Heart left ventricle (tissue), 16 donors: ENCODE data around the gene RTP1. TPM values are rescaled to one million over a fixed set of nuclear protein-coding genes. Genes with fewer than 3 reads are reported as not detected.
A peak's percentile ranks its signal among the peaks of the same experiment; 100 is the strongest.

ENCODE experiments used
- ATAC-seq, 4 donors: fragments of 200-7000 bp; cut with Tn5 transposase; one replicate each; pipeline ENCODE4 v1.9.1; 2020 to 2022; ENCODE audit warnings: moderate library complexity in 4 of 4, mild to moderate bottlenecking in 3 of 4, moderate number of reproducible peaks in 1 of 4
- DNase-seq, 5 donors: peaks; one replicate each; pipeline ENCODE4 v3.0.0-alpha.2; 2020
- H3K27ac ChIP-seq, 12 donors: fragments of 200-600 bp; sonication (generic) in 4 of 12; one replicate each; pipeline versions ENCODE4 v1.5.0 to v1.8.0; 2016 to 2022; ENCODE audit warnings: mild to moderate bottlenecking in 2 of 12
- H3K27me3 ChIP-seq, 9 donors: fragments of 200-600 bp; sonication (generic) in 2 of 9; one replicate each; pipeline versions ENCODE4 v1.5.1 to v1.8.0; 2016 to 2022; ENCODE audit warnings: mild to moderate bottlenecking in 3 of 9
- H3K36me3 ChIP-seq, 9 donors: fragments of 200-600 bp; sonication (generic) in 2 of 9; one replicate each; pipeline versions ENCODE4 v1.5.0 to v1.8.0; 2018 to 2022; ENCODE audit warnings: mild to moderate bottlenecking in 2 of 9
- H3K4me1 ChIP-seq, 12 donors: fragments of 200-600 bp; sonication (generic) in 4 of 12; one replicate each; pipeline versions ENCODE4 v1.5.0 to v1.8.0; 2016 to 2022; ENCODE audit warnings: mild to moderate bottlenecking in 3 of 12
- H3K4me3 ChIP-seq, 12 donors: fragments of 200-600 bp; sonication (generic) in 4 of 12; one replicate each; pipeline versions ENCODE4 v1.5.0 to v1.8.0; 2017 to 2022; ENCODE audit warnings: mild to moderate bottlenecking in 9 of 12, moderate library complexity in 4 of 12
- H3K9me3 ChIP-seq, 12 donors: fragments of 200-600 bp; sonication (generic) in 4 of 12; one replicate each; pipeline versions ENCODE4 v1.5.0 to v1.8.0; 2016 to 2022; ENCODE audit warnings: mild to moderate bottlenecking in 1 of 12
- CTCF ChIP-seq, 12 donors: fragments of 200-600 bp; sonication (generic) in 4 of 12; IDR thresholded peaks; one replicate each; pipeline versions ENCODE4 v1.5.0 to v1.8.0; 2018 to 2022; ENCODE audit warnings: antibody characterized with exemption in 12 of 12, mild to moderate bottlenecking in 5 of 12
- POLR2A ChIP-seq, 2 donors: fragments of 450-650 bp; IDR thresholded peaks; one replicate each; pipeline ENCODE4 v1.6.1; 2017; ENCODE audit warnings: antibody characterized with exemption in 2 of 2, mild to moderate bottlenecking in 2 of 2, moderate library complexity in 2 of 2
- WGBS, 4 donors: extraction: QIAGEN DNeasy Blood & Tissue Kit in 2 of 4; methylation state at CpG; one replicate each; pipeline versions ENCODE4 v1.1.5 to v1.1.7; 2013 to 2018; 5-methylcytosine and 5-hydroxymethylcytosine counted together
- intact Hi-C, 10 donors: fragments of 100-400 bp; cut with DNase I; formaldehyde crosslinking; loops; one replicate each; pipeline versions ENCODE4 v1.11.1 to v1.14.2; 2022
- polyA plus RNA-seq, 2 donors: library from polyadenylated mRNA; stranded (reverse); fragments of 200-250 nt; gene quantifications; one replicate each; pipeline ENCODE4 v1.2.3, GENCODE V29; 2013
- total RNA-seq, 9 donors: library from RNA; depleted of rRNA in 2 of 9; stranded (reverse); fragments of >200 nt in 2 of 9; fragmentation: NEBNext Ultra II Directional in 3 of 9; extraction: Animal tissue kit (Norgen Biotek cat#: 25700) in 3 of 9; gene quantifications; one replicate each; pipeline versions ENCODE4 v1.1.0 to v1.2.4, GENCODE V29; 2016 to 2023
- donor health status: ischemic (EF 13 %, LVEDD 7.1; RV severe dilation, severe dysfunction).
- donor health status: healthy with polysubstance abuse.
- donor health status: DM: no; HTN: yes; CAD: no.
- donor health status: DM: no; HTN: no; CAD: no.
- donor health status: ischemic (EF 25% LVEDD 6.9; RV normal size, moderate dysfunction).
- donor health status: ischemic (EF 25% LVEDD 5.7; RV mildly dilated, moderate dysfunction).
- donor health status: healthy.
- donor health status: DM: yes; HTN: yes; CAD: no.
- donor health status: ischemic (EF 35%, LVEDD 5.7; RV mildly dilated, moderate dysfunction).
- donor health status: nonischemic (EF 11% LVEDD 7.7; RV severe dilation, severe dysfunction).
- donor health status: DM: yes; HTN: yes; CAD: no.
- donor health status: PGD.
- donor health status: ischemic (EF 29% LVEDD 5.4; RV normal size, mild dysfunction).
- donor health status: nonischemic (EF 23%, LVEDD 6.1; RV moderate dilation, normal function).

Gene RTP1
- total and polyA plus RNA-seq, 11 donors: 0.13 TPM; not detected in 10

DNA sequence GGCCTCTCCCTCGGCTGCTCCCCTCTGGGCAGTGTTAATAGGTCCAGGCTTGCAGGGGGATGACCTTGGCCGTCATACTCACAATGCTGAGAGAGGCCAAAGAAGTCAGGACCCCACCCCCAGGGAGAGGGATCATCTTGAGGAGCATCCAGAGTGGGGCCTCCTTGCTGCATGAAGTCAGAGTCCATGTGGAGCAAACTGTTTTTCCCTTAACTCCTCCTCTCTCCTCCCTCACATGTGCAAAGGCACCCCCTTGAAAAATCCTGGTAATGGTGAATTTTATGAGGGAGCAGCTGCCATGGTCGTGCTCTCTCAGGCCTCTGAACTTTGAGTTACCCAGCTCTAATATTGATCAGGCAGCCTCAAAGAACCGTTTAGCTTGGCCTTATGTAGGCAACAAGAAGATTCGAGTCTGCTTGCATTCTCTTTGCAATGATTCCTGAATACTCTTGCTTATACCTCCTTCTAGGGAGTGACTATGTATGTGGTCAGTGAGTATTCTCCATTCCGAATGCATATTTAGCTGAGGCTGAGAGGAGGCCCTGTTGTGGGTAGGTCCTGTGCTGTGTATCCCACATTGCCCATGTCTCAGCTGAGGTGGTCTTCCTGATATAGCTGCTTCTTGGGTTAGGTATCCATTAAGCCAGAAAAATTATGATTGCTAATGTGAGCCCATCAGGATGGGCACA, 34.9 kb upstream of the RTP1 start:
- ATAC-seq: no peak
- intact Hi-C loops: loop anchor here in 6 of 10 donors (2.0 to 10.0 kb wide), 8 partner anchors 45 to 548 kb away; partner anchors contain the start of genes AHSG (in 4 of the 6) and ST6GAL1 (in 1 of the 6)
- whole genome bisulfite sequencing, 4 donors: 66 to 72% (median 70%) methylated on average over 6 of the region's 6 CpGs
- Histone ChIP-seq H3K27ac (no peak overlapping the region), H3K4me3 (no peak overlapping the region), H3K9me3 (peaks cover 0 to 15% (median 0%) of the 10 kb centered on the region in 12 donors), H3K27me3 (no peaks in the 10 kb centered on the region), H3K36me3 (no peaks in the 10 kb centered on the region), H3K4me1 (peaks cover 0 to 5% (median 0%) of the 10 kb centered on the region in 12 donors)
- TF ChIP-seq POLR2A (IDR thresholded peaks at IDR 0.05) (no peak), CTCF (IDR thresholded peaks at IDR 0.05) (no peak)
- DNase-seq: no peak

GRCh38 chr3:187165144-187165543, 32.1 kb upstream of the RTP1 start:
- 0 to 1% (median 1%) methylated on average over 3 of the region's 3 CpGs for WGBS, 4 donors
- intact Hi-C loops: loop anchor here in 8 of 10 donors (1.0 to 10.0 kb wide), 11 partner anchors 50 to 550 kb away; partner anchors contain the start of genes AHSG (in 4 of the 8) and ST6GAL1 (in 3 of the 8)
- no peak overlapping the region for H3K4me3 ChIP-seq
- no peak for TF ChIP-seq POLR2A (IDR thresholded peaks at IDR 0.05)
- TF ChIP-seq CTCF (IDR thresholded peaks at IDR 0.05): peak; percentile 54 to 87 (median 77)
- H3K27me3 ChIP-seq: no peaks in the 10 kb centered on the region
- DNase-seq (peak in 1 of 5 donors; percentile 31), ATAC-seq (peak in 3 of 4 donors; percentile 18 to 45 (median 35))
- H3K9me3 ChIP-seq: peaks cover 0 to 3% (median 0%) of the 10 kb centered on the region in 12 donors
- peaks cover 0 to 25% (median 6%) of the 10 kb centered on the region in 12 donors for H3K4me1 ChIP-seq
- H3K36me3 ChIP-seq: no peaks in the 10 kb centered on the region
- no peak overlapping the region for H3K27ac ChIP-seq

DNA sequence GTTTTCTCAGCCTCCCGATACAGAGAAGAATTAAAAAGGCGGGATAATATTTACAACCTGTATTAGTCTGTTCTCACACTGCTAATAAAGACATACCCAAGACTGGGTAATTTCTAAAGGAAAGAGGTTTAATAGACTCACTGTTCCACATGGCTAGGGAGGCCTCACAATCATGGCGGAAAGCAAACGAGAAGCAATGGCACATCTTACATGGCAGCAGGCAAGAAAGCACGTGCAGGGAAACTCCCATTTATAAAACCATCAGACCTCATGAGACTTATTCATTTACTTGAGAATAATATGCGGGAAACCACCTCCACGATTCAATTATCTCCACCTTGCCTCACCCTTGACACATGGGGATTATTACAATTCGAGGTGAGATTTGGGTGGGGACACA, 30.5 kb upstream of the RTP1 start:
- peaks cover 0 to 25% (median 6%) of the 10 kb centered on the region in 12 donors for H3K4me1 ChIP-seq
- no peak overlapping the region for H3K4me3 ChIP-seq
- peak overlapping the region in 3 of 12 donors; percentile 44 to 67 (median 55) for H3K27ac ChIP-seq
- WGBS, 4 donors: 86 to 92% (median 91%) methylated on average over 8 of the region's 8 CpGs
- TF ChIP-seq CTCF (IDR thresholded peaks at IDR 0.05) (no peak), POLR2A (IDR thresholded peaks at IDR 0.05) (no peak)
- no peaks in the 10 kb centered on the region for H3K27me3 ChIP-seq
- no peaks in the 10 kb centered on the region for H3K9me3 ChIP-seq
- intact Hi-C loops: loop anchor here in 5 of 10 donors (2.0 to 10.0 kb wide), 6 partner anchors 52 to 552 kb away; partner anchors contain the start of genes AHSG (in 4 of the 5) and ST6GAL1 (in 1 of the 5)
- DNase-seq: no peak
- H3K36me3 ChIP-seq: no peaks in the 10 kb centered on the region
- no peak for ATAC-seq

DNA sequence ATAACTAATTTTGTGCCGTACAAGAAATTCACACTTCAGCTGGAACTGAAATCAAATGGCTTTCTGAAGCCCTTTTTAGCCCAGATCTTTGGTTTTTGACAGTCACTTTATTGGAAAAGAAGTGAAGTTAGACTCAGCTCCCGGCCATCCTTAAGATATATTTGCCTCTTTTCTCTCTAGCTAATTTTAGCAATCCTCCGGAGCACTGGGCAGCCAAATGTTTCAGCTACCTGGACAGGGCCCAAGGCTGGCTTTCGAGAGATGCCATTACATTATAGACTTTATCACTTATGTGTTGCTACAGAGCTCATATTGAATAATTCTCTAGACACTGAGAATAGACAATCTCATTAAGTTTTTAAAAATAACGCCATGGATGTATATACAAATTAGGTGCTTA, 29.5 kb upstream of the RTP1 start:
- Histone ChIP-seq H3K27me3 (no peaks in the 10 kb centered on the region), H3K27ac (peak overlapping the region in 7 of 12 donors; percentile 42 to 77 (median 55)), H3K4me3 (no peak overlapping the region), H3K9me3 (no peaks in the 10 kb centered on the region), H3K4me1 (peaks cover 0 to 25% (median 6%) of the 10 kb centered on the region in 12 donors), H3K36me3 (no peaks in the 10 kb centered on the region)
- peak; percentile 45 to 78 (median 68) for ATAC-seq
- TF ChIP-seq POLR2A (IDR thresholded peaks at IDR 0.05): no peak
- TF ChIP-seq CTCF (IDR thresholded peaks at IDR 0.05): no peak
- intact Hi-C loops: loop anchor here in 5 of 10 donors (2.0 to 10.0 kb wide), 6 partner anchors 53 to 553 kb away; partner anchors contain the start of genes AHSG (in 4 of the 5) and ST6GAL1 (in 1 of the 5)
- DNase-seq: peak in 4 of 5 donors; percentile 27 to 57 (median 32)
- WGBS, 4 donors: 38 to 43% (median 41%) methylated on average over 5 of the region's 5 CpGs
